HepG2 (cell line): ENCODE results near the gene TRIM25. TPM values are rescaled to one million over a fixed set of nuclear protein-coding genes. Genes with fewer than 3 reads are reported as not detected.

Source experiments
- E2F2 ChIP-seq: sonication (generic); formaldehyde crosslinking; IDR thresholded peaks from 2 replicates; pipeline ENCODE4 v1.4.0; 2020; ENCODE audit warnings: missing genetic modification reagents, borderline replicate concordance
- FOXK1 ChIP-seq: sonication (generic); formaldehyde crosslinking; IDR thresholded peaks from 2 replicates; pipeline ENCODE4 v1.4.0; 2020; ENCODE audit warnings: low read depth, missing genetic modification reagents, borderline replicate concordance
- HOXD1 ChIP-seq: sonication (generic); formaldehyde crosslinking; IDR thresholded peaks from 2 replicates; pipeline ENCODE4 v1.5.0; 2020; ENCODE audit warnings: missing genetic modification reagents
- IRF1 ChIP-seq: sonication (generic); formaldehyde crosslinking; IDR thresholded peaks from 2 replicates; pipeline ENCODE4 v1.4.0; 2020; ENCODE audit warnings: low read depth, mild to moderate bottlenecking, missing genetic modification reagents
- KLF11 ChIP-seq: IDR thresholded peaks from 2 replicates; pipeline ENCODE4 v1.6.1; 2016; ENCODE audit warnings: missing compliant biosample characterization
- NCOA1 ChIP-seq: sonication (generic); formaldehyde crosslinking; IDR thresholded peaks from 2 replicates; pipeline ENCODE4 v1.9.0; 2021; ENCODE audit warnings: missing genetic modification reagents
- PBX2 ChIP-seq: IDR thresholded peaks from 2 replicates; pipeline ENCODE4 v1.6.1; 2016; ENCODE audit warnings: control low read depth
- SMC3 ChIP-seq: IDR thresholded peaks from 2 replicates; pipeline ENCODE4 v1.6.1; 2011; ENCODE audit warnings: low read length, improper control_type of control experiment
- SNAPC4 ChIP-seq: sonication (generic); formaldehyde crosslinking; IDR thresholded peaks from 2 replicates; pipeline ENCODE4 v1.4.0; 2020; ENCODE audit warnings: mild to moderate bottlenecking, missing genetic modification reagents
- ZBTB7A ChIP-seq: sonication (generic); formaldehyde crosslinking; IDR thresholded peaks from 2 replicates; pipeline ENCODE4 v1.8.0; 2022; ENCODE audit warnings: mild to moderate bottlenecking, missing genetic modification reagents
- ZNF496 ChIP-seq: sonication (generic); formaldehyde crosslinking; IDR thresholded peaks from 2 replicates; pipeline ENCODE4 v1.8.1; 2023; ENCODE audit warnings: mild to moderate bottlenecking, moderate library complexity, missing genetic modification reagents; ENCODE audit not compliant: insufficient replicate concordance
- ZNF549 ChIP-seq: sonication (generic); formaldehyde crosslinking; IDR thresholded peaks from 2 replicates; pipeline ENCODE4 v1.5.0; 2020; ENCODE audit warnings: missing genetic modification reagents
- ZNF619 ChIP-seq: sonication (generic); formaldehyde crosslinking; IDR thresholded peaks from 2 replicates; pipeline ENCODE4 v1.4.0; 2020; ENCODE audit warnings: mild to moderate bottlenecking, missing genetic modification reagents
- ZNF660 ChIP-seq: sonication (generic); formaldehyde crosslinking; IDR thresholded peaks from 2 replicates; pipeline ENCODE4 v1.5.1; 2020; ENCODE audit warnings: mild to moderate bottlenecking, low read depth, missing genetic modification reagents, borderline replicate concordance
- ZNF720 ChIP-seq: sonication (generic); formaldehyde crosslinking; IDR thresholded peaks from 2 replicates; pipeline ENCODE4 v1.4.0; 2020; ENCODE audit warnings: missing genetic modification reagents
- polyA plus RNA-seq, 8 experiments: library from polyadenylated mRNA; depleted of rRNA in 3 of 8; stranded (reverse) in 7 of 8; unstranded in 1 of 8; fragments of >200 nt; fragmentation: Illumina TruSeq in 4 of 8; extraction: Trizol in 4 of 8; gene quantifications; 2 replicates each; pipeline versions ENCODE4 v1.2.1 to v1.2.3, GENCODE V29; 2011 to 2016; ENCODE audit warnings: low read depth in 4 of 8, missing spikeins in 1 of 8, mixed read lengths in 1 of 8; ENCODE audit not compliant: insufficient read depth in 1 of 8
- total RNA-seq, 5 experiments: library from RNA; depleted of rRNA; stranded (reverse); fragments of >200 nt; fragmentation: Illumina TruSeq; extraction: Trizol; gene quantifications; 2 replicates each; pipeline ENCODE4 v1.2.3, GENCODE V29; 2016; ENCODE audit warnings: low read depth in 1 of 5
- TF ChIP-seq, protein P1 (sequence below): sonication (generic); formaldehyde crosslinking; IDR thresholded peaks from 2 replicates; pipeline ENCODE4 v1.8.0; 2022; ENCODE audit warnings: missing genetic modification reagents, low read depth, mild to moderate bottlenecking, borderline replicate concordance
- TF ChIP-seq, protein P2 (sequence below): sonication (generic); formaldehyde crosslinking; IDR thresholded peaks from 2 replicates; pipeline ENCODE4 v1.4.0; 2020; ENCODE audit warnings: mild to moderate bottlenecking, missing genetic modification reagents
- TF ChIP-seq, protein P3 (sequence below): sonication (generic); formaldehyde crosslinking; IDR thresholded peaks from 2 replicates; pipeline ENCODE4 v1.4.0; 2020; ENCODE audit warnings: mild to moderate bottlenecking, missing genetic modification reagents

TRIM25 gene
- total and polyA plus RNA-seq, 2 of the 13 experiments (the other 11 are each of a cell fraction or from before 2014, with no cell fraction given) = 30.8 to 42.2 TPM

- TF ChIP-seq ZNF496 (CRISPR knock-in tag) = no peak
- peak; percentile 52; the same call in 1 of the 2 replicates for TF ChIP-seq FOXK1
- no peak; the same call in 1 of the 2 replicates for TF ChIP-seq PBX2 (CRISPR knock-in tag)
- 0 out of 2 replicates have a peak, but pooled peaks have one; percentile 82 for TF ChIP-seq HOXD1 (CRISPR knock-in tag)
- TF ChIP-seq SMC3 = no peak
- TF ChIP-seq, protein P1, sequence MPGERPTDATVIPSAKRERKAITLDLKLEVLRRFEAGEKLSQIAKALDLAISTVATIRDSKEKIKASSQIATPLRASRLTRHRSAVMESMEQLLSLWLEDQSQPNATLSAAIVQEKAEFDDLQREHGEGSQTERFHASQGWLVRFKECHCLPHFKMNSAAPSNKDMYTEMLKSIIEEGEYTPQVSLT = peak; percentile 89; the same call in 1 of the 2 replicates
- TF ChIP-seq KLF11 (CRISPR knock-in tag) = no peak; the same call in none of the 2 replicates
- peak; percentile 95; the same call in 1 of the 2 replicates for TF ChIP-seq ZNF619 (CRISPR knock-in tag)
- TF ChIP-seq, protein P2, sequence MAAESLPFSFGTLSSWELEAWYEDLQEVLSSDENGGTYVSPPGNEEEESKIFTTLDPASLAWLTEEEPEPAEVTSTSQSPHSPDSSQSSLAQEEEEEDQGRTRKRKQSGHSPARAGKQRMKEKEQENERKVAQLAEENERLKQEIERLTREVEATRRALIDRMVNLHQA = no peak
- TF ChIP-seq ZNF660 (CRISPR knock-in tag) = no peak
- TF ChIP-seq SNAPC4 (CRISPR knock-in tag) = peak; percentile 61; the same call in 1 of the 2 replicates
- no peak for TF ChIP-seq E2F2 (CRISPR knock-in tag)
- TF ChIP-seq IRF1 (CRISPR knock-in tag) = peak; percentile 84
- no peak; the same call in 1 of the 2 replicates for TF ChIP-seq ZBTB7A (CRISPR knock-in tag)
- TF ChIP-seq ZNF720 (CRISPR knock-in tag) = no peak
- TF ChIP-seq NCOA1 = no peak
- TF ChIP-seq ZNF549 (CRISPR knock-in tag) = no peak
- TF ChIP-seq, protein P3, sequence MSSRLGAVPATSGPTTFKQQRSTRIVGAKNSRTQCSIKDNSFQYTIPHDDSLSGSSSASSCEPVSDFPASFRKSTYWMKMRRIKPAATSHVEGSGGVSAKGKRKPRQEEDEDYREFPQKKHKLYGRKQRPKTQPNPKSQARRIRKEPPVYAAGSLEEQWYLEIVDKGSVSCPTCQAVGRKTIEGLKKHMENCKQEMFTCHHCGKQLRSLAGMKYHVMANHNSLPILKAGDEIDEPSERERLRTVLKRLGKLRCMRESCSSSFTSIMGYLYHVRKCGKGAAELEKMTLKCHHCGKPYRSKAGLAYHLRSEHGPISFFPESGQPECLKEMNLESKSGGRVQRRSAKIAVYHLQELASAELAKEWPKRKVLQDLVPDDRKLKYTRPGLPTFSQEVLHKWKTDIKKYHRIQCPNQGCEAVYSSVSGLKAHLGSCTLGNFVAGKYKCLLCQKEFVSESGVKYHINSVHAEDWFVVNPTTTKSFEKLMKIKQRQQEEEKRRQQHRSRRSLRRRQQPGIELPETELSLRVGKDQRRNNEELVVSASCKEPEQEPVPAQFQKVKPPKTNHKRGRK = peak; percentile 76
Observed at GRCh38 chr17:56913867-56914580, at the start of gene TRIM25 (continued).
